Measurements from ENCODE around the gene AOPEP. TPM values are rescaled to one million over a fixed set of nuclear protein-coding genes. Genes with fewer than 3 reads are reported as not detected.
A peak's percentile ranks its signal among the peaks of the same experiment; 100 is the strongest.

The AOPEP gene
- total RNA-seq, 1 donor from 2014 or later, result 119 TPM

GRCh38 chr9:95037789-95038521, 311.5 kb downstream of the AOPEP start:
- no peak for DNase-seq

DNA sequence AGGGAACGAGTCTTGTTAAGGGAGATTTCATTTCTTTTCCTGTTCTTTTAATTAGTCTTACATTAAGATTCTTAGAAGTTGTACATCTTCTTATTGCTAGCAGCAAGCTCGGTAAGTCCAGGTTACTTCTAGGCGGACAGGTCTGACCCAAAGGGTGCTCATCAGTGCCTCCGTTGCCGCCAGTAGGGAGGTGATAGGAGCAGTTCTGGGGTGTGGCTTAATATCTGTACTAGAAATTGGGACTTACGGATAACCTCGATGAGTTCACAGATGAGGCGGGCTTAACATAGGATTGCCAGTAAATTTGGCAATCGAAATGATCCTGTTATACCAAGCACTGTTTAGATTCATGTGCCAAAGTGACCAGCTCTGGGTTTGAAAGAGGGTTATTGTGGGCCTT, 312.2 kb downstream of the AOPEP start:
- DNase-seq, result no peak

GRCh38 chr9:95040106-95040505, 313.6 kb downstream of the AOPEP start:
- no peak for DNase-seq

DNA sequence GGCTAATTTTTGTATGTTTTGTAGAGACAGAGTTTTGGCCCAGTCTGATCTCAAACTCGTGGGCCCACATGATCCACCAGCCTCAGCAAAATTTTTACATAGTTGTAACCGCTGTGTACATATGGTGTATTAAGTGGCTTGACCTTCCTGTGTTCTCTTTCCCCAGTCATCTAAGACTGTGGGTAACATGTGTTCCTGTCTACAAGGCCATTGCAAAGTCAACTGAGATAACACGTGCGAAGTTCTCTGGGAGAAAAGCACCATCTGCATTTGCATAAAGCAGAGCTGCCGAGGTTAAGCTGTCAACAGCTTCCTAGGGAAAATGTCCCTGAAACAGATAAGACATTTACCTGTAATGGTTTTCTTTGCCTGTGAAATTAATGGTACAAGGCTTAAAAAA, 317.3 kb downstream of the AOPEP start:
- DNase-seq, result no peak

GRCh38 chr9:95044731-95045508, 318.4 kb downstream of the AOPEP start:
- no peak for DNase-seq

- DNase-seq, result no peak
Measured at GRCh38 chr9:95045751-95046150, 319.3 kb downstream of the AOPEP start.

- no peak for DNase-seq
Measured at GRCh38 chr9:95047452-95048224, 321.1 kb downstream of the AOPEP start.

DNA sequence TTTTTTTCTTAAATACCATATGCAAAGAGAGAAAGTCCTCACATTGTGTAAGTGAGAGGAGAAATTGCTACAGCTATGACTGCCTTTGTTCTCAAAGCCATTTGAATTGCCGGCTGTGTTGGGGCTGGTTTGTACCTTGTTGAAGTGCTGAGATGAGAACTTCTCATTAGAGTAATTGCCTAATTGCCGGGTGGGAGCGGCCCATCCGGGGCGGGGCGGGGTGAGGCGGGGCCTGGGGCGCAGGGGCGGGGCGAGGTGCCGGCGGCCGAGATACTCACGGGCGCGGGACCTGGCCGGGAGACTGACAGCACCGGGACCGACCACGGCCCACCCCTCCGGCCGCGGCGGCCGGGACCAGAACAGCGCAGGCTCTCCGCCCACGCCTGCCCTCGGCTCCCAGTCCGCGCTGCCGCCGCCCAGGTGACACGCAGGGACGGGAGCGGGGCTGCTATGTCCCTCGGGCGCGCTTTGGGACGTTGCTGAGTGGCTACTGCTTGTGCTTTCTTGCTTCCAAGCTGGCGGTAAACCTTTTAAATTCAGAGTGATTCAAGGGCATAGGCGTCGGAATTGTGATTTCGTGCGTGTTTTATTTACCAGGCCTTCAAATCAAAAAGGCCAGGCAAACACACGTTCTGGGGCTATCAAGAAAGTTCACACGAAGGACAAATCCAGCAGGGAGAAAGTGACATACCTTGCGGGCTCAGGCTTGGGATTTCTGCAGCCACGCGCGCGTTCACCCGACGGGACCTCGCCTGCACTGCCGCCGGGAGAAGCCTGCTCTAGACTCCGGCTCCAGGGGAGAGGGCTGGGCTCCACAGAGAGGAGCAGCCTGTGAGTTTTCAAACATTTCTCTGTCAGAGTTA, 322.0 kb downstream of the AOPEP start:
- peak; percentile 9 for DNase-seq

- DNase-seq, result no peak
Measured at GRCh38 chr9:95049761-95050160, 323.3 kb downstream of the AOPEP start.

DNA sequence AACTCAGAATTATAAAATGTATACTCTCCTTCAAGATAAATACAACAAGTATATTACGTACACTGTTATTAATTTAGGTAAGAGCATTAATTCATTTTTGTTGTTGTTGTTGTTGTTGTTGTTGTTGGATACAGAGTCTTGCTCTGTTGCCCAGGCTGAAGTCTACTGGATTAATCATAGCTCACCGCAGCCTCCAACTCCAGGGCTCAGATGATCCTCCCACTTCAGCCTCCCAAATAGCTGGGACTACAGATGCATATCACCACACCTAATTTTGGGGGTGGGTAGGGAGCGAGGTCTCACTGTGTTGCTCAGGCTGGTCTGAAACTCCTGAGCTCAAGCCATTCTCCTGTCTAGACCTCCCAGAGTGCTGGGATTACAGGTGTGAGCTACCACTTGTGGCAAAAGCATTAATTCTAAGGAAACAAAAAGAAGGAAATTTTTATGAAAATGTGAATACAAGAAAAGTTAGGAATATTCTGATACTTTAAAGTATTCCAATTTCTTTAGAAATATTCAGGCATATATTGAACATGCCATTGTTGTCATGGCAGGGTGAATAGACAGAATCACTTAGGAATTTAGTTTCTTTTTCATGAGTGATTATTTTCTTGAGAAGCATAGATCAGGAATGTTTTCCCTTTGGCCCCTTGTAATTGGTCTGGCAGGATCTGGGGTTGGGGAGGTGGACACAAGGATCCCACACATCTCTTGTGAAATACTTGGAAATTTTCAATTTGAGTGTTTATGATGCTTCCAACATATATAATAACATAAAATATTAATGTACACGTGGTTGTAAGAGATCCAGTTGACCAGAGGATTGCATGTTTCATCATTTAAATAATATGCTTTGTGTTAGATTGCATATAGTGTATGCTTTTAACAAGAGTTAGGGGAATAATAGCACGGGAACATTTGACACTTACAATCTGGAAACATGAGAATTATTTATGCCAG, 327.4 kb downstream of the AOPEP start:
- DNase-seq, result no peak

DNA sequence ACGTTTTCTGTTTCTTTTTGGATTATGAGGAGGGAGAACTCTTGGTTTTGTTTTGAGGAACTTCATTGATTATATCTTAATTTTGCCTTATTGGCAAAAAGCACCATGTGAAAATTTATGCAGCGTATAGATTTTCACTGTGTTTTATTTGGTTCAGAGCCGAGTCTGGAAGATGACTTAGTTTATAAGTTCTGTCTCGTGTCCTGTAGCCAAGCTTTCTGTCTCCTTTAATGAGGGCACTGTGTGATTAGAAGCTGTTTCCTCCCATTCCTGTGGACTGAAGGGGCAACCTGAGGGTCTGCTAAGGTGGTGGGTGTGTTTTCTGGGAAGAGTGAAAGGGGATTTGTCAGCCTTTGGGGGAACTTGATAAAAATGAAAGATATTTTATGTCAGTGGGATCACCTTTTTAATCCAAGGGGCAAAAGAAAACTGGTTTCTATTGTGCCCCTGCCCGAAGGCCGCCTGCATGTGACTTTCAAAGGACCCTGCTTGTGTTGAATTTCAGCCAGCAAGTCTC, 328.9 kb downstream of the AOPEP start:
- no peak for DNase-seq

GRCh38 chr9:95055851-95056551, 329.5 kb downstream of the AOPEP start:
- peak; percentile 88 for DNase-seq

- no peak for DNase-seq
Measured at GRCh38 chr9:95057101-95057500, 330.6 kb downstream of the AOPEP start.

DNA sequence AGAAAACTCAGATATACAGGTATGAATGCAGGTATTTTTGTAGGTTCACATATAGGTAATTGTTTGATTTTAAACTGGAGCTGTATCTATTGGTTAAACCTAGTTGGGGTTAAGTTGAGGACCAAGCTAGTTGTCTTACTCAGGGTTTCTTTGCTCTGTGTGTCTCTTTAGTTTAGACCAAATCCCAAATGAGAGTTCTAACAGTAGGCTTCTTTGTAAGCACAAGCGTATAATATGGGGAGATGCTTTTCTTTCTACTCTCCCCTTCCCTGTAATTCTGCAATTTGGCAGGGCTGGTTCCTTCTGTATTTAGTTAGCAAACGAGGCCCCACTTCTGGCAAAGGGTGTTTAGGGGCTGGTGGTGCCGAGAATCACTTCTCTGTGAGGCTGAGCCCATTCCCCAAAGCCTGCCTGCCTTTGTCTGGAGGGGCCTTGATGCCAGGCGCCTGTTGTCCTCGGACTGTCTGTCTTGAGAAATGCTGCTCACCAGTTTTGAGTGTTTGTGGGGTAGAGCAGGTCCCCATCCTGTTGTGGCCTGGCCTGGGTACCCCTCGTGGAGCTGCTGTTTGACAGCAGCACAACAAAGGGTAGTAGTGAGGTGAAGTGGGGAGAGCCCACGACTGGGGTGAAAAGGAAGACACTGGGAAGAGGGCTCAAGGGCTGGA, 331.8 kb downstream of the AOPEP start:
- no peak for DNase-seq

- no peak for DNase-seq
Measured at GRCh38 chr9:95058795-95059386, 332.4 kb downstream of the AOPEP start.

DNA sequence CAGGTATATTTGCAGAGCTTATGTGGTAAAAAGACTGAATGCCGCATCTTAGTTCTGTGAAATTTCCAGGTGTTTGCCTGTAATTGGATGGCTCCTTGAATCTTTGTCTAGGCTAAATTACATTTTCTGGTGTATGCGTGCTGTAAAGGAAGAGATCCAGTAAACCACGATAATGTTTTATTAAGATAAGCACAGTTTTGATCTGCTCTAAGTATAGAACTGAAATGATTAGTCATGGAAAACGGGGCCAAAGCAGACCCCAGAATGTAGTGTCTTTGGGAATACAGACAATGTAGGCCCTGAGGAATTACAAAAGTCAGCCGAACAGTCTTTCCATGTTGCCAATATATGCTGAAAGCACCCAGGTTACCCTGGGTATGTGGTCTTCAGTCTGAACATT, 333.7 kb downstream of the AOPEP start:
- DNase-seq, result no peak

DNA sequence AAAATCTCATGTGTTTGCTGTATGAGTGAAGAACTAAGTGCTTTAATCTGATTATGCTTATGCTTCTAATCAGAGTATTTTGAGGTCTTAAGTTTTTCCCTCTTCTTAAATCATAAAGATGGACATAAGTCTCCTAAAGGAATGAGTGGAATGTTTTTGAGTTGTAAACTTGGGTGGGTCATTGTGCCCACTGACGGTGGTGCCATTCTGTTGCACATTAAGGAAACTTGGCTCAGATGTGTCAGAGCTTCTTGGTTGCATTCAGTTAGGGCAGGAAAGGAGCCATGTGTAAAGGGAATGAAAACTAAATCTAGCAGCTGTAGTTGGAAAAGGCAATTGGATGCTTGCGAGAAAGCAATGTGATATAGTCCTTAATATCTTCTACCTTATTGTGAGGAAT, 334.4 kb downstream of the AOPEP start:
- no peak for DNase-seq

DNA sequence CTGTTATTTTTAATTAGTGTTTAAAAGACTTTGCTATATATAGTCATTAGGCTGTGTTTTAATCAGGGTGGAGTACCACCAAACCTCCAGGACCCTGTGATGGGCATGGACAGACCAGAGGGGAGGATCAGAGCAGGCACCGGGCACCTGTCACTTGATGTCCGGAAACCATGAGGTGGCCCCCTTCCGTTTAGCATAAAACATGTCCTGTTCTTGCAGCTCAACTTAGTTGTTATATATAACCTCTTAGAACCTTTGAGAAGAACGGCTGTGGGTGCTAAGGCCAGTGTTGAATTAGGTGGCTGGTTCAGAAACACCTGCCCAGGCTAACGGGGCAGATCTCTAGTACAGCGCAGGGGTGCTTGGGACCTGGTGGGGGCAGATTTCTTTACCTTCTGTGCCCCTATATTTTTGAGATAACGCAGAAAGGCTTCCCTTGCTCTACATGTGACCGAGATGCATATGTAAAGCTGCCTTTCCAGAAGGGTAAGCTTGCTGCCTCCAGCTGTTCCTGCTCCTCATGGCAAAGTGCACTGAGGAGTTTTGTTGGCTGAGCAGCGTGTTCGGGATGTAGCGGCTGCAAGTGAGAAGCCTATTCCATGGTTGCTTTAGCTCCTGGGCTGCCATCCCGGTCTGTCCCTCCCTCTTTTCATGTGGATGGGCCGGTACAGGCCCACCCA, 335.6 kb downstream of the AOPEP start:
- DNase-seq, result no peak
